HG03196 (cell line): ENCODE results near the gene SLC38A10.
"Not testable (repeated sequence)": the region's sequence is repeated elsewhere in the genome, so short reads cannot be mapped to it uniquely, and the experiment has no call there.

Experiments used
- ATAC-seq: cut with Tn5 transposase; IDR thresholded peaks from one replicate; pipeline ENCODE4 v1.9.1; 2021; ENCODE audit not compliant: unreplicated experiment

SLC38A10 gene

DNA sequence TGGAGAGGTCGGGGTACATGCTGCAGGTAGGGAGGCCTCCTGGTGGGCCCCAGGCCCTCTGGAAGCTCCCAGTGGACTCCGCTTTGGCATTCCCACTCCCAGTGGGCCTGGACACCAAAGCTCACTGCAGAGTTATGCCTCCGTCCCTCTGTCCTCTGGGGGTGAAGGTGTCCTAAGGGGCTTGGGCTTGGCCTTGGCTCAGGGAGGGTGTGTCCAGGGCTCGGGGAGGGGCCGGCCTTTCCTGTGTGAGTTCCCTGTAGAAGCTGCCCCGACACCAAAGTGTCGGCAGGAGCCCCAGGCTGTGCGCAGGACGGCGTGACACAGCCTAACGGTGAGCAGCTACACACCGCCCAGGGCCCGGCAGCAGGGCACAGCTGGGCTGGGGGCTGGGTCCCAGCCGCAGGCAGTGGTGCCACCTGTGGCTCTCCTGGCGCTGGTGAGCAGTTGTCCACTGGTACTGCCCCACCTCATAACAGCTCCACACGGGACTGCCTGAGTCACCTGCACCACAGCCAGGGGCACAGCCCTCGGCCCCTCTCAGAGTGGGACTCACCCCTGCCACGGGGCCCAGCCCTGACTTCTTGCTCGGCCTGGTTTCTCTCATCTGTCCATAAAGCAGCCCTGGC, 62.4 kb downstream of the SLC38A10 start:
- no peak for ATAC-seq

GRCh38 chr17:81231766-81232581, 63.1 kb downstream of the SLC38A10 start:
- no peak for ATAC-seq

- ATAC-seq: no peak
These were observed 63.9 kb downstream of the SLC38A10 start for GRCh38 chr17:81231121-81231645.

DNA sequence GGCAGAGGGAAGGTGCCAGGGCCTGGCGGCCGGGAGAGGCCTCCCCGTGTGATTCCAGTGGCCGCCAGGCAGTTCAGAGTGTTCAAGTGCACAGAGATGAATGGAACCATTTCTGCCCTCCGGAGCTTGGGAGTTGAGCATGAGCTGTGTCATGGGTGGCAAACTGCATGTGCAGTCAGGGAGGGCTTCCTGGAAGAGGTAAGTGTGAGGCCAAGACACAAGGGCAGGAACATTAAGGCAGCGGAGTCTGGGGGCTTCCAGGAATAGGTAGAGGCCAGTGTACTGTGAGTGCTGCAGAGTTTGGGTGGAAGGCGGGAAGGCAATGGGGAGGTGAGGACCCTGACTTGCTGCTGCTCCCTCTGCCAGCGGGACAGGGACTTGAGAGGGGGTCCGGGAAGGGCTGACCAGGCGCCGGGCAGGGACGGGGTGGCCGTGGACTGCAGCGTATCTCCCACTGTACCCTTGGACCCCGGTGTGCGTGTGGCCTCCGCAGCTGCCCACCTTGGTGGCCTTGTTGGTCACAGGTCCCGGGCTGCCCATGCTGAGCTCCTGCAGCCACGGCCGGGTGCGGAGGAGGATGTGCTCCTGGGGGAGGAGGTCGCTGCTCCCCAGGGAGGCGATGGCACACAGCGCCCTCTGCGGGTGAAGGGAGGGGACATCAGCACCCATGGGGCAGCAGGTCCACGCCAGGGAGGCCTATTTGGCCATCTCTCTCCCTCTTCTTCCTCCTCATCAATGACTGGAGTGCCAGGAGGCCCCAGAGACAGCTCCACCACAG, 64.9 kb downstream of the SLC38A10 start:
- ATAC-seq: no peak

DNA sequence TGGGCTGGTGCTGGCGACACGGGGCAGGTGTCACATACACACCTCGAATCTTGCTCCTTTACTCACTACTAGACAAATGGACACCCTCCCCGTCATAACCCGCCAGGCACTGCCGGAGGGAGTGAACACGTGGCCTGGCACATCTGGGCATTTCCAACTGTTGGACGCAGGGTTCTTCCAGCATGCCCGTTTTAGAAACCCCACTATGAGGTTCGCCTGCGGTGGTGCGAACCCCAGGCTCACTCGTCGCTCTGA, 65.5 kb downstream of the SLC38A10 start:
- no peak for ATAC-seq

- no peak for ATAC-seq
These were observed 66.1 kb downstream of the SLC38A10 start for GRCh38 chr17:81228834-81229665.

GRCh38 chr17:81228420-81228819, 66.7 kb downstream of the SLC38A10 start:
- ATAC-seq: no peak

DNA sequence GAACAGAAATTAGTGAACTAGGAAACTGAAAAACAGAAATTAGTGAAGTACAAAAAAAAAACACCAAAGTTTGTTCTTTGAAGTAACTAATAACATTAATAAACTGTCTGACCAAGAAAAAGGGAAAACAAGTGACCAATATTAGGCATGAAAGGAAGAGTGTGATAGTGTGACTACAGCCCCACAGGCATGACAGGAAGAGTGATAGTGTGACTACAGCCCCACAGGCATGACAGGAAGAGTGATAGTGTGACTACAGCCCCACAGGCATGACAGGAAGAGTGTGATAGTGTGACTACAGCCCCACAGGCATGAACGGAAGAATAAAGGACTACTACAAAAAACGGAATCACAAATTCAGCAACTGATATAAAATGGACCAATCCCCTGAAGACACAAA, 67.5 kb downstream of the SLC38A10 start:
- ATAC-seq: not testable (repeated sequence)

- ATAC-seq: no peak
These were observed 71.4 kb downstream of the SLC38A10 start for GRCh38 chr17:81223762-81224130.

DNA sequence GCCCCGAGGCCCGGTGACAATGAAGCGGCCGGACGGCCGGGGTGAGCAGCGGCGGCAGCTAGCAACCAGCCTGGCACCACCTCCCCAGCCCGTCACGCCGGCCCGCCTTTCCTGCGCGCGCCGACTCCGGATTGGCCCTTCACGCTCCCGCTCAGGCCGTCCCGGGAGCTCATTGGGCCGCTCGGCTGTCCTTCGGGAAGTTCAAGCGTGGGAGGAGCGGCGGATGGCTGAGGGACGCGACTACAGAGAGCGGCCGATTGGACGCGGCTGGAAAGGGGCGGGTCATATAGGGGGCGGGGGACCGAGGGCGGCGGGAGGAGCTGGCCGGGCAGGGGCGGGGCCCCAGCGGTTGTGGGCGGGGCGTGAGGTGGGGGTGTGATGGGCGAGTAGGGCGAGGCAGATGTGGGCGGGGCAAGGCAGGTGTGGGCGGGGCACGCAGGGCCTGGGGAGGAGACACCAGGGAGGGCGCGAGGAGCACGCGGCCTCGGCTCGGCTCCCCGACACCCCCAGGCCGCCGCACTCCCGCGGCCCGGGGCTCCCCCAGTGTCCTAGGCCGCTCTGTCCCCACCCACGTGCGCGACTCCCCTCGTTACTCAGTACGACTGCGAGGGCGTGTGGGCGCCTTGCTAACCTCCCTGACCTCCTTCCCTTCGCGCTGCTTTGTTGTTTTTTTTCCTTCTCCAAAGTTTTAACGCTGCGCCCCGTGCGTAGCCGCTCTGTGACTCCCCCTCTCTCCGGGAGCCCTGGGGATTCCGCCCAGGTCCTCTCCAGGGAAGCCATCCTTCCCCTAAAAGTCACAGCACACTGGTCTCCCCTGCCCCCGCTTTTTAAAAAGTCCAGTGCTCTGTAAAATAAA, 72.0 kb downstream of the SLC38A10 start, which contains the start of gene CEP131:
TSS of gene CEP131 (minus strand) at position 60 of the 856 bp plus-strand sequence. CDS start 2,909 bp downstream, outside the sequence.
- peak; percentile 91 for ATAC-seq

DNA sequence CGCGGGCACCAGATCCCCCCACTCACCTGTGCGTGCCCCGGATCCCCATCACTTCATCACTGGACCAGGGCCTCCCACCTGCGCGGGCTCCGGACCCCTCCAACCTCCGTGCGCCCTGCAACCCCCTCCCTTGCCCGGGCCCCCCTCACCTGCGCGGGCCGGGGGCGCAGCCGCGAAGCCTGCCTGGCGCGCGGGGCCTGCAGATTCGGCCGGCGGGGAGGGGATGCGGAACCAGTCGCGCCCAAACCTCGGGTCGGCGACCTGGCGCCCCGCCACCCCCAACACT, 72.5 kb downstream of the SLC38A10 start:
- no peak for ATAC-seq

- ATAC-seq: no peak
These were observed 73.1 kb downstream of the SLC38A10 start for GRCh38 chr17:81221842-81222619.

DNA sequence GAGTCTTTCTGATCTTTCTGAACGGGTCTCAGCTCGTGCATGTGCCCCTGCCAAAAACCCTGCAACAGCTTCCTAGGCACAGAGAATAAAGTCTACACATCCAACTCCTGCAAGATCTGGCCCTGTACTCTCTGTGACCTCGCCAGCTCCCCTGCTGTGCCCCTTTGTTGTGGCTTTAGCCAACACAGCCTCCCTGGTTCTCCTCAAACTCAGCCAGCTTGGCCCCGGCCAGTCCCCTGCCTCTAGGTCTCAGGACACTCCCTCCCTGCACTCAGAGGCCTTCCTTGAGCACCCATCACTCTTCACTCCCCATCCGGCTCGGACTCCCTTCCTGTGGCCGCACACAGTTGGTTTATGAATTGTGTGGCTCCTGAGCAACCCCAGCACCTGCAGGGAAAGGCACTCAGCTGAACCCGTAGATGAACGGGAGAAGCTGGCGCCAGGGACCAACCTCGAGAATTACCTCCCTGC, 73.7 kb downstream of the SLC38A10 start:
- no peak for ATAC-seq

- no peak for ATAC-seq
These were observed 75.5 kb downstream of the SLC38A10 start for GRCh38 chr17:81219476-81220180.

DNA sequence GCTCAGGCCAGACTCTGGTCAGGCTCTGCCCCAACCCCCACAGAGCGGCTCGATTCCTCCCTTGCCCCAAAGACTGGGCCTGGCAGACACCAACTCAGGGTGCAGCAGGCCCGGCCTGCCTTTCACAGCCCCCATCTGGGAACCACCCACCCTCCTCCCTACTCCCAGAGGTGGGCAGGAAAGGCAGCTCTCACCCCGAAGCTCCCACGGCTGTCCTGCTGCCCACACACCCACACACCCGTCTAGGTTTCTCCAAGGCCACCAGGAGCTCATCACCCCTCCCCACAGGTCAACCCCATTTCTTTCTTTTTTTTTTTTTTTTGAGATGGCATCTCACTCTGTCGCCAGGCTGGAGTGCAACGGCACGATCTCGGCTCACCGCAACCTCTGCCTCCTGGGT, 76.1 kb downstream of the SLC38A10 start:
- no peak for ATAC-seq

DNA sequence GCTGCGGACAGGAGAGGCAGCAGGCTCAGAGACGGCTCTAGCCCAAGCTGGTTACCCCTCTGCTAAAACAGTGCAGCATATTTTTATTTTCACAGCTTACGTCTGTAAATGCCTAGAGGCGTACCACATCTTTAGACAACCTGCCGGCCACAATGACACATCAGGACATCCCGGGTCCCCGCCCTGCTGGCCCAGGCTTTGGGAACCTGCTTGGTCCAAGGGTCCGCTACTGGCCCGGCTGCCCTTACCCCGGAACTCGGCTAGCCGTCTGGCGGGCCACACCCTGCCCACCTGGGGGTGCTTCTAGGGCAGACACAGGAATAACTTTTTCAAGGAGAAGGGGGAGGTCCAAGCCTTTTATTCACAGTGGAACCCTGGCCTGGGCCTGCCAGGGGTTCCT, 76.6 kb downstream of the SLC38A10 start:
- ATAC-seq: no peak

DNA sequence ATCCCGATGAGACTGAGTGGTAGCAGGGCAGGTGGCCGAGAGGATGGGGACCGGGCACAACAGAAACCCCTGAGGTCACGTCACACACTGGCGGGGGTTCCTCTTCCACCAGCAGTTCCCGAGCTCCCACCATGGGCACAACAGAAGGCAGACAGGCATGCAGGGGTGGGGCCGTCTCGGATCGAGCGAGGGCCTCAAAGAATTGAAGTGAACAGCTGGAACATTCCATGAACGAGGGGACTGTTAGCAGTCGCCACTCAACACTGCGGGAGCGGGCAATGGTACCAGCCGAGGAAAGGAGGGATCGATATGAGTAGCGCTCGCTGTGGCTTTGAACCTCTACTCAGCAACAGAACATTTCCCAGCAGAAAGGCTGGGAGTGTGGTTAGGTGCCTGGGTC, 77.6 kb downstream of the SLC38A10 start:
- no peak for ATAC-seq

- ATAC-seq: no peak
These were observed 81.1 kb downstream of the SLC38A10 start for GRCh38 chr17:81213978-81214377.

DNA sequence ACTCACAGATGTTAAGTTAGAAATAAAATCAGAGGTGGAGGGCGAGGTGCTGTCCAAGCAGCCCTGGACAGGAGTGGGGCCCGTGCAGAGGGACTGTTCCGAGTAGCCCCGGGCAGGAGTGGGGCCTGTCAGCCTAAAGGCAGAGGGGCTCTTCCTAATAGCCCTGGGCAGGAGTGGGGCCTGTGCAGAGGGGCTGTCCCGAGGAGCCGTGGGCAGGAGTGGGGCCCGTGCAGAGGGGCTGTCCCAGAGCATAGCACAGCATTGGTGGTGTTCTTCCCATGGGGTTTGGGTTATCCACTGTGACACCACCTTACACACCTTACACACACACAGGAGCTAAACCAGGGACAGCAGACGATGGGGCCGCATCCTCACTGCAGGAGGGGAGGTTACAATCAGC, 82.7 kb downstream of the SLC38A10 start:
- ATAC-seq: no peak
